ENCODE results near the gene SERGEF.

DNA sequence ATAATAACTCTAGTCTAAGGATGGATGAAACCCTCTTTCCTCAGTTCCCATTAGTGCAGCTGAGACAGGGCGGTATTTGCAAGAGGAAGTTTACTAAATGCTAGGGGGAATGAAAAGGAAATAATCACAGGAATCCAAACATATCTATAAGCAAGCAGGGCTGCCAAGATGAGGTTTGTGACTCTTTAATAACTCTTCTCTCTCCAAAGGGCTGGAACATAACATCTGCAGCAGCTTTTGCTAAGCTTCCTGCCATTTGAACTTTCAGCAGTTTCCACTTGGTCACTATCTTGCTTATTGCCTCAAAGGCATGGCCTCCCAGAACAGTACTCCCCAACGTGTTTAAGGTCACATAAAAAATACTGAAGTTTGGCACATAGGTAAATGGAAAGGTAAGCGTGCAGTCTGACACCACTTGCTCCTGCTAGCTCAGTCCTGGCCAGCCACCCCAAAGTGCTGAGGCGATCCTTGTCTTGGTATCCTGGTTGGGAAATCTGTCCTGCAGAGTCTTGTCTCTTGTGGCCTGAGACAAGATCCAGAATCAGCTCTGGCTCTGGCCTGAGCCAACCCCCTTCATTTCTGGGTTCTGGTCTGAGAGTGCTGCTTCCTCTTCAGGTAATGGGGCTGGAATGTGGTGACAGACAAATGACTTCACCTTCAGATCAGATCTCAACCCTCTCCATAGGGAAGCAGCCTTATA, 196.5 kb downstream of the SERGEF start:
- TF ChIP-seq POLR2A (IDR thresholded peaks at IDR 0.05; ENCODE audit: low read depth, low read length): no peak
- TF ChIP-seq POLR2AphosphoS5 (IDR thresholded peaks at IDR 0.05; ENCODE audit: low read depth, low read length): no peak
